Naive B cell (primary cell): Measurements from ENCODE around the gene BIRC2. TPM values are rescaled to one million over a fixed set of nuclear protein-coding genes. Genes with fewer than 3 reads are reported as not detected.
A peak's percentile ranks its signal among the peaks of the same experiment; 100 is the strongest.

Experiments used
- ATAC-seq, 2 donors: fragments of 150-1000 bp; cut with Tn5 transposase; 2 replicates each; pipeline ENCODE4 v1.10.0; 2021; ENCODE audit warnings: low read depth in 2 of 2, mild to moderate bottlenecking in 2 of 2, moderate library complexity in 2 of 2
- DNase-seq: peaks from one replicate; pipeline ENCODE4 v3.0.0; 2022
- H3K27ac Mint-ChIP-seq, 6 donors: one replicate each; pipeline ENCODE4 v1.8.0; 2020 to 2022; ENCODE audit warnings: mild to moderate bottlenecking in 6 of 6, mixed read lengths in 6 of 6, moderate library complexity in 5 of 6, inconsistent platforms in 2 of 6
- H3K27me3 Mint-ChIP-seq, 3 donors: one replicate each; pipeline ENCODE4 v1.8.0; 2021 to 2022; ENCODE audit warnings: mixed read lengths in 3 of 3, mild to moderate bottlenecking in 1 of 3
- H3K36me3 Mint-ChIP-seq, 2 donors: one replicate each; pipeline ENCODE4 v1.8.0; 2020 to 2022; ENCODE audit warnings: mixed read lengths in 2 of 2, inconsistent platforms in 1 of 2, mild to moderate bottlenecking in 1 of 2
- H3K4me1 Mint-ChIP-seq, 3 donors: one replicate each; pipeline ENCODE4 v1.8.0; 2020 to 2022; ENCODE audit warnings: mixed read lengths in 3 of 3, inconsistent platforms in 1 of 3, mild to moderate bottlenecking in 1 of 3, moderate library complexity in 1 of 3
- H3K4me3 Mint-ChIP-seq, 8 donors: one replicate each; pipeline ENCODE4 v1.8.0; 2020 to 2022; ENCODE audit warnings: mild to moderate bottlenecking in 8 of 8, mixed read lengths in 8 of 8, moderate library complexity in 8 of 8, inconsistent platforms in 2 of 8
- H3K9me3 Mint-ChIP-seq, 7 donors: one replicate each; pipeline ENCODE4 v1.8.0; 2020 to 2022; ENCODE audit warnings: mixed read lengths in 7 of 7, mild to moderate bottlenecking in 5 of 7, inconsistent platforms in 2 of 7, moderate library complexity in 1 of 7
- polyA plus RNA-seq, 6 donors: library from polyadenylated mRNA; unstranded; fragments of 300-500 nt; fragmentation: Illumina TruSeq; gene quantifications; one replicate each; pipeline ENCODE4 v1.2.3, GENCODE V29; 2021; ENCODE audit warnings: low read depth in 6 of 6

The BIRC2 gene
- polyA plus RNA-seq, 6 donors from 2014 or later, result 28.2 to 43.9 (median 35.6) TPM

DNA sequence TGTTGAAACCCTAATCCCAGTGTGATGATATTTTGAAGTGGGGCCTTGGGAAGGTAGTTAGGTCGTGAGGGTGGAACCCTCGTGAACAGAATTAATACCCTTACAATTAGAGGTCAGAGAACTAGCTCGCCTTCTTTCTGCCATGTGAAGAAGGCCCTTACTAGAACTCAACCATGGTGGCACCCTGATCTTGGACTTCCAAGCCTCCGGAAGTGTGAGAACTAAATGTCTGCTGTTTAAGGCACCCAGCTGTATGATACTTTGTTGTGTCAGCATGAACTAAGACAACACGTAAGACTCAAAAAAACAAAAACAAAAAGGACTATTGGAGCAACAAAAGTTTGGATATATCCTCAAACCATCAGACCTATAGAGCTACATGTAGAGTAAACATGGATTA, 53.6 kb downstream of the BIRC2 start:
- Mint-ChIP-seq H3K27me3 (no peaks in the 10 kb centered on the region), H3K4me3 (no peak overlapping the region), H3K9me3 (no peaks in the 10 kb centered on the region), H3K36me3 (peaks cover 6 to 11% of the 10 kb centered on the region in 2 donors), H3K4me1 (peaks cover 3 to 28% (median 23%) of the 10 kb centered on the region in 3 donors), H3K27ac (peak overlapping the region in 3 of 6 donors; percentile 21 to 79 (median 27))
- ATAC-seq (no peak), DNase-seq (no peak)

DNA sequence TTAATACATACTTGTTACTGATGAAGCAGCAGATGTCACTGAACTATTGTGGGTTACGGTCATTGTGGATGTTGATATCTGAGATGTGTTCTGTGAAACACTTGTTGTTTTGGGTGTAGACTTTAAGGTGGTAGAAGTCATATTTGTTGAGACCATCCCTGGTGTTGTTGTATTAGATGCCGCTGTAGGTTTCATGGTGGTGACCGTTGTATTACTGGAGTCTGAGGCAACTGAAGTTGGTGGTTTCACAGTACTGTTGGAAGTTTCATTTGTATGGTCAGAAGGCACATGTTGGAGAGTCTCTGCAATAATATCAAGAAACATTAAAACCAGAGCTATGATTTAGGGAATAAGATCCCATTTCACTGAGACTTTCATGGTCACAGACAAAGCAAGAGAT, 54.9 kb downstream of the BIRC2 start:
- DNase-seq, result no peak
- Mint-ChIP-seq H3K36me3 (peaks cover 11 to 12% of the 10 kb centered on the region in 2 donors), H3K27me3 (no peaks in the 10 kb centered on the region), H3K27ac (peak overlapping the region in 2 of 6 donors; percentile 14 to 56), H3K9me3 (no peaks in the 10 kb centered on the region), H3K4me1 (peaks cover 5 to 32% (median 31%) of the 10 kb centered on the region in 3 donors), H3K4me3 (no peak overlapping the region)
- no peak for ATAC-seq

DNA sequence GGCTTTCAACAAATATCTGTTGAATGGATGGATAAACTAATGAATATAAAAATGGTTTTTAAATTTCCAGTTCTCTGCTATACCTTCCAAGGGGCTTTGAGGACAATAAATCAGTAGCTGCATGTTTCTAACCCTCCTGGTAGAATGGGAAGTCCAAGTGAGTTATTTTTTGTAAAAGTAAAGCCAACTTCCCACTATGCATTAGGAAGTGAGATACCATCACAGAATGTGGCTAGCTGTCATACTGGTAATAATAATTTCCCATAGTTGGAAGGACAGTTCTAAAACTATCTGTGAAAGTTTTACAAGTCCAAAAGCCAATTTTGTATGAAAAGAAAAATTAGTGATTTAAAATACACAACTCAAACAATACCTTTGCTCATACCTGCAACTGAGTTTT, 55.5 kb downstream of the BIRC2 start:
- H3K9me3 Mint-ChIP-seq, result no peaks in the 10 kb centered on the region
- ATAC-seq, result no peak
- H3K27ac Mint-ChIP-seq, result peak overlapping the region in 4 of 6 donors; percentile 26 to 78 (median 50)
- no peaks in the 10 kb centered on the region for H3K27me3 Mint-ChIP-seq
- no peak for DNase-seq
- H3K4me3 Mint-ChIP-seq, result no peak overlapping the region
- peaks cover 12 to 39% (median 37%) of the 10 kb centered on the region in 3 donors for H3K4me1 Mint-ChIP-seq
- peaks cover 11 to 12% of the 10 kb centered on the region in 2 donors for H3K36me3 Mint-ChIP-seq

DNA sequence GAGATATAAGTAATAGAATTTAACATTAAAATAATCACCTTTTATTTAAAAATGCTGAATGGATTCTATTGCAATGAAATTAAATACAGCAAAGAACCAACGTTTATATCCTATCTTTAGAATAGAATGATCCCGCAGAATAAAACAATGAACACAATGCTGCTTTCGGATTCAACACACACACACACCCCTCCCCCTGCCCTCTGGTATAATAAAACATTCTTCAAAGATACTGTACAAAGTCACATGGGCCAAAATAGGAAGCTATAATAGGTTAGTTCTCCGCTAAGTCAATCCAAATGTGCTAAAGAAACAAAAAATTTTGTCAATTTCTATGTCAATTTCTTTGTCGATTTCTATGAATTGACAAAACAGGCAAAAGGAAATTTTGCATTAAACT, 58.5 kb downstream of the BIRC2 start:
- ATAC-seq (no peak), DNase-seq (no peak)
- Mint-ChIP-seq H3K27me3 (no peaks in the 10 kb centered on the region), H3K27ac (peak overlapping the region in 2 of 6 donors; percentile 72 to 82), H3K4me1 (peaks cover 12 to 51% (median 47%) of the 10 kb centered on the region in 3 donors), H3K9me3 (no peaks in the 10 kb centered on the region), H3K36me3 (peaks cover 3 to 18% of the 10 kb centered on the region in 2 donors), H3K4me3 (peak overlapping the region in 1 of 8 donors; percentile 9)

DNA sequence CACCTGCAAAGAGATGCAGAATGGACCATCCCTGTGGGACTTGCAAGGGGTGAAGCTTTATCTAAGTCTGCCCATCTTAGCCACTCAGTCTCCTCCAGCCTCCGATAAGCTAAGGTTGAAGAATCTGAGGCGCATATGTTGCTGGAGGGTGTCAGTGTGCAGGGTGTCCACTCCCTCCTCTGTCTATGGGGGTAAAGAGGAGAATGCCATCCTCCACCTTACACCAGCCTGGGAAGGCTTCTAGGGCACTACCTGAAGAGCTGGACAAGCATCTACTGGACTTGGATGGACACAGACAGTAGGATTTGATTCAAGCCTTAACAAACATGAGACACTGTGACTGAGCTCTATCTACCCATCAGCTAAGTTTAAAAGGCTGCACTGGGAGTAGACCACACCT, 59.1 kb downstream of the BIRC2 start:
- H3K27me3 Mint-ChIP-seq, result no peaks in the 10 kb centered on the region
- peaks cover 0 to 20% of the 10 kb centered on the region in 2 donors for H3K36me3 Mint-ChIP-seq
- ATAC-seq, result no peak
- no peak for DNase-seq
- H3K9me3 Mint-ChIP-seq, result no peaks in the 10 kb centered on the region
- no peak overlapping the region for H3K4me3 Mint-ChIP-seq
- peak overlapping the region in 4 of 6 donors; percentile 32 to 83 (median 77) for H3K27ac Mint-ChIP-seq
- H3K4me1 Mint-ChIP-seq, result peaks cover 12 to 54% (median 48%) of the 10 kb centered on the region in 3 donors

DNA sequence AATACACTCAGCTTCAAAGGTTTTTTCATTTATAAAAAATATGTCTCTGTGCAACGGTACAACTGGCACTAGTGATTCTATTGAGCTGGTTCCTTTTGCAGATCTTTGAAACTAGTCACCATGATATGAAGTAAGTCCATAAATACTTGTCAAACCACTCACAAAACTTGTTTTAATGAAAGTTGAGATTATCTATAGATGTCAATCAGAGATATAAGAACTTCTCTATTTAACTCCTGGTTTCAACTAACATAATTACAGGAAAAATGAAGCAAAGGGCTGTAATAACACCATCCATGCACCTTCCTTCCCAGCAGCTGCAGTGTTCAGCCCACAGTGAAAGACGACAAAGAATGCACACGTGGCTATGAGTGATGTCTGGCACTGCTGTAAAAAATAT, 60.9 kb downstream of the BIRC2 start:
- H3K4me1 Mint-ChIP-seq, result peaks cover 15 to 49% (median 46%) of the 10 kb centered on the region in 3 donors
- ATAC-seq (no peak), DNase-seq (no peak)
- H3K36me3 Mint-ChIP-seq, result peaks cover 0 to 20% of the 10 kb centered on the region in 2 donors
- no peaks in the 10 kb centered on the region for H3K9me3 Mint-ChIP-seq
- H3K27ac Mint-ChIP-seq, result peak overlapping the region in 4 of 6 donors; percentile 44 to 83 (median 62)
- H3K27me3 Mint-ChIP-seq, result no peaks in the 10 kb centered on the region
- H3K4me3 Mint-ChIP-seq, result peak overlapping the region in 1 of 8 donors; percentile 59

DNA sequence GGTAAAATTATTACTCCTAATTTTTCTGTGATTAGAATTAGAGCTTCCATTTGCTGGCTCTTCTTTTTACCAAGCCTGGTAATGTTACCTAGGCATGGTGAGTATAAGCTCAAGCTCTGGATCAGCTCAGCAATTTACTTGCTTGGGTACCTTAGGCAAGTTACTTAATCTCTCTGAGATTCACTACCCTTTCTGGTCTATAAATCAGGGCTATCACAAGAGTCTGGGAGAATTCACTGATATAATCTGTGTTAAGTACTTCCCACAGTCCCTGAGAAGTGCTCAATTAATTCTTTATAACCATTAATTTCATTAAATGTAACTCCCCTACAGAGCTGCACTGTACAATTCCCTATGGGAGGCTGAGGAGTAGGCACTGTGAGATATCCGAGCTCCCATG, 61.3 kb downstream of the BIRC2 start:
- peak overlapping the region in 4 of 6 donors; percentile 44 to 83 (median 62) for H3K27ac Mint-ChIP-seq
- H3K4me1 Mint-ChIP-seq, result peaks cover 15 to 48% (median 43%) of the 10 kb centered on the region in 3 donors
- H3K9me3 Mint-ChIP-seq, result no peaks in the 10 kb centered on the region
- peaks cover 0 to 17% of the 10 kb centered on the region in 2 donors for H3K36me3 Mint-ChIP-seq
- no peak for DNase-seq
- no peaks in the 10 kb centered on the region for H3K27me3 Mint-ChIP-seq
- H3K4me3 Mint-ChIP-seq, result no peak overlapping the region
- ATAC-seq, result no peak

DNA sequence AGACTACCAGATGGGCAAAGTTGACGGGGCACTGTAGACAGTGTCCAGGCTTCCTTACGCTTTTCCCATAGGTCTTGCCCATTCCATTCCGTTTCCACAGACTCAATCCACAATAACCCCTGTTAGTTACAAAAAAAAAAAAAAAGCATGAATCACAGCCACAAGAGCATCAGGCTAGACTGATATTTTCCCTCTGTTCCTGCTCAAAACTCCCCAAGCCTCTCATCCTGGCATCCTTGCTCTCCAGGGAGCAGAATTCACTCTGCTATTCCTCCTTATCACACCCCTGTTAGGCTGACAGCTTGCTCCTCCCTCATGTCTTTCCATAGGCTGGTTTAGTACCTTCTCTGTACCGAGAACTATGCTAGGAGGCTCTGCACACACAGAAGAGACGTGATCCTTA, 63.4 kb downstream of the BIRC2 start:
- peaks cover 32 to 56% (median 55%) of the 10 kb centered on the region in 3 donors for H3K4me1 Mint-ChIP-seq
- DNase-seq, result no peak
- H3K27ac Mint-ChIP-seq, result peak overlapping the region in 3 of 6 donors; percentile 0 to 39 (median 5)
- no peak for ATAC-seq
- peaks cover 0 to 16% of the 10 kb centered on the region in 2 donors for H3K36me3 Mint-ChIP-seq
- no peaks in the 10 kb centered on the region for H3K27me3 Mint-ChIP-seq
- H3K9me3 Mint-ChIP-seq, result no peaks in the 10 kb centered on the region
- H3K4me3 Mint-ChIP-seq, result no peak overlapping the region

DNA sequence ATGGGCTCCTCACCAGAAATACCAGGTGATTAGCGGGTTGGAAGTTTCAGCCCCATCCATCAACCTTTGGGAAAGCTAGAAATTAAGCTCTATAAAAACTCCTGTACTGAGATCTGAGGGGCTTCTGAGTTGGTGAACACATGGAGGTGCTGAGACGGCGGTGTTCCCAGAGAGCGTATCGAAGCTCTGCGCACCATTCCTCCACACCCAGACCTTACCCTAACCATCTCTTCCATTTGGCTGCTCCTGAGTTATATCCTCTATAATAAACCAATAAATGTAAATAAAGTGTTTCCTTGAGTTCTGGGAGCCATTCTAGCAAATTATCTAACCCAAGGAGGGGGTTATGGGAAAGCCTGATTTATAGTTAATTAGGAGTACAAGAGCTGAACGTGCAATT, 64.1 kb downstream of the BIRC2 start:
- DNase-seq (no peak), ATAC-seq (no peak)
- Mint-ChIP-seq H3K9me3 (peaks cover 0 to 3% (median 0%) of the 10 kb centered on the region in 7 donors), H3K4me3 (no peak overlapping the region), H3K27me3 (no peaks in the 10 kb centered on the region), H3K36me3 (peaks cover 0 to 8% of the 10 kb centered on the region in 2 donors), H3K27ac (peak overlapping the region in 3 of 6 donors; percentile 21 to 78 (median 53)), H3K4me1 (peaks cover 38 to 61% (median 56%) of the 10 kb centered on the region in 3 donors)

DNA sequence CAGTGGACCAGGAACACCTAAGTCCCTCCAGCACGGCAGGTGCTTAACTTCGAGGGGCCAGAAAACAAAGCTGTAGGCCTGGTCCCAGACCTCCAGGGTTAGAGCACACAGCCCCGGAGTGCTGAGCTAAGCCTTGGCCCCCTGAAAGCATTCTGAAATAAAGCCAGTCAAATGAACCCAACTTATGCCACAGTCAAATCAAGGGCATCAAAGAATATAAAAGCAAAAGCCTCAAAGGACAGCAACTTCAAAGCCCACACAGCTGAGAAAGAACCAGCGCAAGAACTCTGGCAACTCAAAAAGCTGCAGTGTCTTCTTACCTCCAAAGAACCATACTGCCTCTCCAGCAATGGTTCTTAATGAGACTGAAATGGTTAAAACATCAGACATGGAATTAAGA, 66.5 kb downstream of the BIRC2 start:
- Mint-ChIP-seq H3K36me3 (peaks cover 13 to 25% of the 10 kb centered on the region in 2 donors), H3K4me3 (no peak overlapping the region), H3K27ac (no peak overlapping the region), H3K9me3 (peaks cover 0 to 17% (median 8%) of the 10 kb centered on the region in 7 donors), H3K4me1 (peaks cover 45 to 68% (median 60%) of the 10 kb centered on the region in 3 donors), H3K27me3 (no peaks in the 10 kb centered on the region)
- no peak for DNase-seq
- no peak for ATAC-seq

DNA sequence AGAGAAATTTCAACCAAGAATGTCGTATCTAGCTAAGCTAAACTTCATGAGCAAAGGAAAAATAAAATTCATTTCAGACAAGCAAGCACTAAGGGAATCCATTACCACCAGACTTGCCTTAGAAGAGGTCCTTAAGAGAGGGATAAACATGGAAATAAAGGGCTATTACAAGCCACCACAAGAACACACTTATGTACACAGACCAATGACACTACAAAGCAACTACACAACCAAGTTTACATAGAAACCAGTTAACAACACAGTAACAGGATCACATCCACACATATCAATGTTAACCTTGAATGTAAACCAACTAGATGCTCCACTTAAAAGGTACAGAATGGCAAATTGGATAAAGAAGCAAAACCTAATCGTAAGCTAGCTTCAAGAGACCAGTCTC, 67.5 kb downstream of the BIRC2 start:
- Mint-ChIP-seq H3K4me1 (peaks cover 53 to 73% (median 63%) of the 10 kb centered on the region in 3 donors), H3K9me3 (peaks cover 0 to 24% (median 10%) of the 10 kb centered on the region in 7 donors), H3K27ac (peak overlapping the region in 2 of 6 donors; percentile 7 to 15), H3K4me3 (peak overlapping the region in 3 of 8 donors; percentile 10 to 38 (median 26)), H3K27me3 (no peaks in the 10 kb centered on the region), H3K36me3 (peaks cover 24 to 34% of the 10 kb centered on the region in 2 donors)
- no peak for DNase-seq
- no peak for ATAC-seq

DNA sequence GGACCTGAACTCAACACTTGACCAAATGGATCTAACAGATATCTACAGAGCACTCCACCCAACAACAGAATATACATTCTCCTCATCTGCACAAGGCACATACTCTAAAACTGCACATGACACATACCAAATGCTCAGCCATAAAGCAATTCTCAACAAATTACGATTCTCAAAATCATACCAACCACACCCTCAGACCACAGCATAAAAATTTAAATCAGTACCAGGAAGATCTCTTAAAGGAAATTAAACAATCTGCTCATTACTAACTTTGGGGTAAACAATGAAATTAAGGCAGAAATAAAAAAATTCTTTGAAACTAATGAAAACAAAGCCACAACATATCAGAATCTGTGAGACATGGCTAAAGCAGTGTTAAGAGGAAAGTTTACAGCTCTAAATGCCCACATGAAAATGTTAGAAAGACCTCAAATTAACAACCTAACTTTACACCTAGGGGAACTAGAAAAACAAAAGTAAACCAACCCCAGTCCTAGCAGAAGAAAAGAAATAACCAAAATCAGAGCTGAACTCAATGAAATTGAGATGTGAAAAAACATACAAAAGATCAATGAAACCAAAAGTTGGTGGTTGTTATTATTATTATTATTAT, 68.4 kb downstream of the BIRC2 start:
- peaks cover 56 to 76% (median 69%) of the 10 kb centered on the region in 3 donors for H3K4me1 Mint-ChIP-seq
- DNase-seq (no peak), ATAC-seq (no peak)
- peaks cover 0 to 24% (median 10%) of the 10 kb centered on the region in 7 donors for H3K9me3 Mint-ChIP-seq
- H3K36me3 Mint-ChIP-seq, result peaks cover 24 to 29% of the 10 kb centered on the region in 2 donors
- no peaks in the 10 kb centered on the region for H3K27me3 Mint-ChIP-seq
- peak overlapping the region; percentile 8 to 79 (median 58) for H3K27ac Mint-ChIP-seq
- peak overlapping the region in 7 of 8 donors; percentile 13 to 64 (median 40) for H3K4me3 Mint-ChIP-seq

DNA sequence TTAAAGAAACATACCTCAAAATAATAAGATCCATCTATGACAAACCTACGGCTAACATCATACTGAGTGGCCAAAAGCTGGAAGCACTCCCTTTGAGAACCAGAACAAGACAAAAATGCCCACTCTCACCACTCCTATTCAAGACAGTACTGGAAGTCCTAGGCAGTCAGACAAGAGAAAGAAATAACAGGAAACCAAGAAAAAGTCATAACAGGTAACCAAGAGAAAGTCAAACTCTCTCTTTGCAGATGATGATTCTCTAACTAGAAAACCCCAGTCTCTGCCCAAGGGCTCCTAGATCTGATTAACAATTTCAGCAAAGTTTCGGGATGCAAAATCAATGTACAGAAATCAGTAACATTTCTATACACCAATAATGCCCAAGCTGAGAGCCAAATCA, 70.0 kb downstream of the BIRC2 start:
- peak overlapping the region in 5 of 6 donors; percentile 39 to 88 (median 67) for H3K27ac Mint-ChIP-seq
- DNase-seq, result no peak
- H3K27me3 Mint-ChIP-seq, result no peaks in the 10 kb centered on the region
- ATAC-seq, result peak; percentile 21 to 40
- peak overlapping the region in 7 of 8 donors; percentile 11 to 74 (median 44) for H3K4me3 Mint-ChIP-seq
- peaks cover 0 to 24% (median 10%) of the 10 kb centered on the region in 7 donors for H3K9me3 Mint-ChIP-seq
- H3K4me1 Mint-ChIP-seq, result peaks cover 53 to 76% (median 70%) of the 10 kb centered on the region in 3 donors
- H3K36me3 Mint-ChIP-seq, result peaks cover 24 to 26% of the 10 kb centered on the region in 2 donors

DNA sequence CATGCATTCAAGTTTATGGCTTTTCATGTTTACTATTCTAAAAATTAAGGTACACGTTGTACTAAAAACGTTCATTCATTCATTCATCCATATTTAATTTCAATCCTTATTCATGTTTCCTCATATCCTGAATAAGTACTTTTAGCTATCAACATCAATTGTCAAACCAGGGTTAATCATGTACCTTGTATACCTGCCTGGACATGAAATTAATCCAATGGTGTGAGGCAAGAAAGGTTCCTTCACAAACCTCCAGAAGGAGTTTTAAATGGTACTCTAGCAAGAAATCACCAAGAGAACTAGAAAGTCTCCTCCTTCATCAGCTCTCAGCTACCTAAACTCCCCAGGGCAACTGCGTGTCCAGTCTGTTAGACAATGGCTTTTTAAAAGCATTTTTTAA, 72.2 kb downstream of the BIRC2 start:
- ATAC-seq (no peak), DNase-seq (no peak)
- Mint-ChIP-seq H3K4me3 (no peak overlapping the region), H3K4me1 (peaks cover 63 to 82% (median 78%) of the 10 kb centered on the region in 3 donors), H3K27ac (peak overlapping the region in 1 of 6 donors; percentile 74), H3K9me3 (peaks cover 0 to 24% (median 10%) of the 10 kb centered on the region in 7 donors), H3K36me3 (peaks cover 24 to 26% of the 10 kb centered on the region in 2 donors), H3K27me3 (no peaks in the 10 kb centered on the region)
